ENCODE results near the gene MED23. TPM values are rescaled to one million over a fixed set of nuclear protein-coding genes. Genes with fewer than 3 reads are reported as not detected.

The MED23 gene
- total RNA-seq: 28.6 and 39.2 TPM in 2 replicates

- peak; percentile 83 to 95 for DNase-seq (ENCODE audit: low read depth in 2 of 2)
These were observed at the start of gene MED23 for GRCh38 chr6:131627724-131628682. TSS of gene MED23 (minus strand) at chr6:131628242. CDS start at chr6:131628049, 193 bp downstream.

- no peak for DNase-seq (ENCODE audit: low read depth in 2 of 2)
These were observed 45.1 kb upstream of the MED23 start for GRCh38 chr6:131673184-131673583.

GRCh38 chr6:131669891-131670290, 41.8 kb upstream of the MED23 start:
- DNase-seq (ENCODE audit: low read depth in 2 of 2): peak; percentile 91 to 97

- DNase-seq (ENCODE audit: low read depth in 2 of 2): no peak
These were observed 35.6 kb upstream of the MED23 start for GRCh38 chr6:131663578-131664165.

GRCh38 chr6:131660195-131660594, 32.2 kb upstream of the MED23 start:
- peak in 1 of 2 donors; percentile 62 for DNase-seq (ENCODE audit: low read depth in 2 of 2)

- no peak for DNase-seq (ENCODE audit: low read depth in 2 of 2)
These were observed 30.2 kb upstream of the MED23 start for GRCh38 chr6:131658287-131658686.

- DNase-seq (ENCODE audit: low read depth in 2 of 2): no peak
These were observed 29.6 kb upstream of the MED23 start for GRCh38 chr6:131657630-131658111.

GRCh38 chr6:131657222-131657621, 29.2 kb upstream of the MED23 start:
- DNase-seq (ENCODE audit: low read depth in 2 of 2): no peak

GRCh38 chr6:131656667-131657066, 28.6 kb upstream of the MED23 start:
- DNase-seq (ENCODE audit: low read depth in 2 of 2): no peak

- no peak for DNase-seq (ENCODE audit: low read depth in 2 of 2)
These were observed 27.9 kb upstream of the MED23 start for GRCh38 chr6:131655951-131656350.

- DNase-seq (ENCODE audit: low read depth in 2 of 2): no peak
These were observed 27.3 kb upstream of the MED23 start for GRCh38 chr6:131655387-131655786.

GRCh38 chr6:131654326-131654725, 26.3 kb upstream of the MED23 start:
- no peak for DNase-seq (ENCODE audit: low read depth in 2 of 2)

- peak; percentile 62 to 77 for DNase-seq (ENCODE audit: low read depth in 2 of 2)
These were observed 24.4 kb upstream of the MED23 start for GRCh38 chr6:131652472-131652871.

GRCh38 chr6:131651782-131652181, 23.7 kb upstream of the MED23 start:
- DNase-seq (ENCODE audit: low read depth in 2 of 2): peak in 1 of 2 donors; percentile 16

- DNase-seq (ENCODE audit: low read depth in 2 of 2): no peak
These were observed 18.2 kb upstream of the MED23 start for GRCh38 chr6:131646249-131646670.

- no peak for DNase-seq (ENCODE audit: low read depth in 2 of 2)
These were observed 17.8 kb upstream of the MED23 start for GRCh38 chr6:131645846-131646245.

GRCh38 chr6:131644921-131645320, 16.9 kb upstream of the MED23 start:
- no peak for DNase-seq (ENCODE audit: low read depth in 2 of 2)

- DNase-seq (ENCODE audit: low read depth in 2 of 2): no peak
These were observed 15.9 kb upstream of the MED23 start for GRCh38 chr6:131643855-131644460.

GRCh38 chr6:131642987-131643611, 15.1 kb upstream of the MED23 start:
- DNase-seq (ENCODE audit: low read depth in 2 of 2): no peak

GRCh38 chr6:131642565-131642964, 14.5 kb upstream of the MED23 start:
- no peak for DNase-seq (ENCODE audit: low read depth in 2 of 2)

GRCh38 chr6:131641554-131641953, 13.5 kb upstream of the MED23 start:
- DNase-seq (ENCODE audit: low read depth in 2 of 2): no peak

GRCh38 chr6:131640576-131640975, 12.5 kb upstream of the MED23 start:
- DNase-seq (ENCODE audit: low read depth in 2 of 2): no peak

All from dermis microvascular lymphatic vessel endothelial cell (primary cell).